IMR-90 (cell line): Measurements from ENCODE around the gene AVPI1. TPM values are rescaled to one million over a fixed set of nuclear protein-coding genes. Genes with fewer than 3 reads are reported as not detected.
A peak's percentile ranks its signal among the peaks of the same experiment; 100 is the strongest.

Experiments
- BHLHE40 ChIP-seq: fragments of 150-350 bp; IDR thresholded peaks from 2 replicates; pipeline ENCODE4 v1.6.1; 2016; ENCODE audit warnings: mild to moderate bottlenecking, low read depth, low read length
- CEBPB ChIP-seq: IDR thresholded peaks from 2 replicates; pipeline ENCODE4 v1.6.1; 2012; ENCODE audit warnings: low read depth, low read length, improper control_type of control experiment
- CHD1 ChIP-seq: IDR thresholded peaks from 2 replicates; pipeline ENCODE4 v1.6.1; 2012; ENCODE audit warnings: low read depth, low read length, improper control_type of control experiment
- POLR2A ChIP-seq: IDR thresholded peaks from 2 replicates; pipeline ENCODE4 v1.6.1; 2012; ENCODE audit warnings: mild to moderate bottlenecking, low read depth, low read length
- RAD21 ChIP-seq: IDR thresholded peaks from 2 replicates; pipeline ENCODE4 v1.6.1; 2012; ENCODE audit warnings: low read length, improper control_type of control experiment
- RCOR1 ChIP-seq: IDR thresholded peaks from 2 replicates; pipeline ENCODE4 v1.6.1; 2012; ENCODE audit warnings: mild to moderate bottlenecking, low read length, improper control_type of control experiment; ENCODE audit not compliant: insufficient replicate concordance
- USF2 ChIP-seq: fragments of 150-350 bp; IDR thresholded peaks from 2 replicates; pipeline ENCODE4 v1.6.1; 2017; ENCODE audit warnings: mild to moderate bottlenecking, antibody characterized with exemption, low read length, low read depth
- polyA plus RNA-seq, 3 experiments: library from polyadenylated mRNA; depleted of rRNA; stranded (reverse); fragments of >200 nt; gene quantifications; 2 replicates each; pipeline ENCODE4 v1.2.3, GENCODE V29; 2012; ENCODE audit warnings: low replicate concordance in 1 of 3
- total RNA-seq: library from RNA; depleted of rRNA; stranded (reverse); fragments of >200 nt; gene quantifications from 2 replicates; pipeline ENCODE4 v1.2.3, GENCODE V29; 2012

The AVPI1 gene
- total and polyA plus RNA-seq, 2 of the 4 experiments (the other 2 are of a cell fraction) = 26.7 to 29.8 TPM

- TF ChIP-seq POLR2A (no peak), USF2 (0 out of 2 replicates have a peak, but pooled peaks have one; percentile 30), CEBPB (peak; percentile 85), CHD1 (no peak), BHLHE40 (no peak), RCOR1 (no peak), RAD21 (no peak)
These were observed 37.4 kb upstream of the AVPI1 start (continued) for GRCh38 chr10:97724341-97724941.
